H1 (cell line): Measurements from ENCODE around the gene GDPGP1. TPM values are rescaled to one million over a fixed set of nuclear protein-coding genes. Genes with fewer than 3 reads are reported as not detected.

Source experiments
- CTCF ChIA-PET: fragments of 300-600 bp; sonication (Branson Sonifier 250); formaldehyde crosslinking; loops from one replicate; lab custom pipeline; 2021; ENCODE audit not compliant: partially characterized antibody; lab: Charles Lee
- POLR2A ChIA-PET: fragments of 300-600 bp; sonication (Branson Sonifier 250); formaldehyde crosslinking; loops from one replicate; lab custom pipeline; 2021; ENCODE audit warnings: inconsistent platforms; ENCODE audit not compliant: partially characterized antibody; lab: Charles Lee
- DNase-seq, 2 experiments: peaks; one replicate each; pipeline versions ENCODE4 v3.0.0 to v3.0.0-alpha.2; 2010 to 2022; ENCODE audit warnings: low spot score in 2 of 2, low read depth in 1 of 2, mixed read lengths in 1 of 2
- FAIRE-seq: peaks from 2 replicates; lab custom pipeline; 2011; peaks lifted over from hg19 to GRCh38; lab: Jason Lieb, UNC
- H2AFZ ChIP-seq: 2 replicates; pipeline ENCODE4 v1.8.1; 2012; ENCODE audit warnings: low read length, inconsistent platforms
- H2AK5ac ChIP-seq: 2 replicates; pipeline ENCODE4 v1.6.1; 2013; ENCODE audit warnings: low read depth, low read length
- H2BK120ac ChIP-seq: replicated peaks from 2 replicates; pipeline ENCODE3; 2013; ENCODE audit warnings: low read depth, low read length, inconsistent platforms
- H2BK12ac ChIP-seq: 2 replicates; pipeline ENCODE4 v1.6.1; 2013; ENCODE audit warnings: low read depth, low read length
- H2BK15ac ChIP-seq: 2 replicates; pipeline ENCODE4 v1.6.1; 2013; ENCODE audit warnings: low read length
- H2BK20ac ChIP-seq: 2 replicates; pipeline ENCODE4 v1.6.1; 2013; ENCODE audit warnings: low read length
- H2BK5ac ChIP-seq: 2 replicates; pipeline ENCODE4 v1.6.1; 2013; ENCODE audit warnings: low read depth, low read length
- H3K14ac ChIP-seq: 2 replicates; pipeline ENCODE4 v1.6.1; 2013; ENCODE audit warnings: inconsistent platforms; ENCODE audit not compliant: insufficient read length
- H3K18ac ChIP-seq: 2 replicates; pipeline ENCODE4 v1.6.1; 2013; ENCODE audit warnings: low read length; ENCODE audit errors: extremely low read depth
- H3K23ac ChIP-seq: 2 replicates; pipeline ENCODE4 v1.6.1; 2013; ENCODE audit warnings: inconsistent platforms; ENCODE audit not compliant: insufficient read length
- H3K23me2 ChIP-seq: 2 replicates; pipeline ENCODE4 v1.6.1; 2013; ENCODE audit warnings: low read depth, low read length
- H3K27ac ChIP-seq: 2 replicates; pipeline ENCODE4 v1.6.1; 2011; ENCODE audit warnings: low read depth, low read length, inconsistent platforms
- H3K27me3 ChIP-seq, 4 experiments: replicated peaks in 1 of 4; 1 replicate in 1 of 4; 2 replicates in 3 of 4; pipeline versions ENCODE4 v1.6.1 to v1.8.1; 2011 to 2013; ENCODE audit warnings: low read length in 3 of 4, mild to moderate bottlenecking in 3 of 4, inconsistent platforms in 2 of 4, mixed read lengths in 2 of 4, moderate library complexity in 1 of 4; ENCODE audit not compliant: control insufficient read depth in 3 of 4, insufficient read depth in 3 of 4; ENCODE audit errors: extremely low read depth in 1 of 4
- H3K36me3 ChIP-seq, 4 experiments: 2 replicates each; pipeline versions ENCODE4 v1.6.1 to v1.8.1; 2011 to 2013; ENCODE audit warnings: mild to moderate bottlenecking in 4 of 4, low read length in 3 of 4, moderate library complexity in 2 of 4, control low read depth in 1 of 4, inconsistent platforms in 1 of 4; ENCODE audit not compliant: insufficient read depth in 4 of 4, control insufficient read depth in 2 of 4
- H3K4ac ChIP-seq: replicated peaks from 2 replicates; pipeline ENCODE3; 2013; ENCODE audit warnings: low read length, low read depth, mixed read lengths, inconsistent platforms; ENCODE audit not compliant: insufficient read length
- H3K4me1 ChIP-seq, 4 experiments: replicated peaks in 1 of 4; 1 replicate in 1 of 4; 2 replicates in 3 of 4; pipeline versions ENCODE4 v1.6.1 to v1.8.1; 2011 to 2013; ENCODE audit warnings: low read length in 3 of 4, inconsistent platforms in 2 of 4, mixed read lengths in 1 of 4; ENCODE audit not compliant: insufficient read depth in 4 of 4, control insufficient read depth in 3 of 4
- H3K4me2 ChIP-seq, 2 experiments: 2 replicates each; pipeline versions ENCODE4 v1.6.1 to v1.8.1; 2011 to 2013; ENCODE audit warnings: low read depth in 2 of 2, low read length in 2 of 2, control low read depth in 1 of 2, inconsistent platforms in 1 of 2, mild to moderate bottlenecking in 1 of 2; ENCODE audit not compliant: insufficient read depth in 1 of 2
- H3K4me3 ChIP-seq, 4 experiments: fragments of 200-600, 300-600 bp in 1 of 4; sonication (generic), shearing (Covaris generic), sonication (Bioruptor Twin) in 1 of 4; 2 replicates each; pipeline versions ENCODE4 v1.5.1 to v1.8.1; 2011 to 2016; ENCODE audit warnings: low read length in 4 of 4, low read depth in 3 of 4, control low read depth in 2 of 4, inconsistent platforms in 2 of 4, mild to moderate bottlenecking in 2 of 4, mixed read lengths in 1 of 4, moderate library complexity in 1 of 4; ENCODE audit not compliant: insufficient read depth in 2 of 4; ENCODE audit errors: extremely low read depth in 1 of 4
- H3K56ac ChIP-seq: replicated peaks from 2 replicates; pipeline ENCODE3; 2013; ENCODE audit warnings: low read depth, mild to moderate bottlenecking, mixed read lengths, low read length, inconsistent platforms; ENCODE audit not compliant: insufficient read length
- H3K79me1 ChIP-seq: 2 replicates; pipeline ENCODE4 v1.6.1; 2013; ENCODE audit warnings: low read depth, low read length, control low read depth
- H3K79me2 ChIP-seq, 2 experiments: 2 replicates each; pipeline versions ENCODE4 v1.6.1 to v1.8.1; 2012 to 2013; ENCODE audit warnings: low read length in 2 of 2, mild to moderate bottlenecking in 2 of 2, inconsistent platforms in 1 of 2; ENCODE audit not compliant: insufficient read depth in 2 of 2, control insufficient read depth in 1 of 2
- H3K9ac ChIP-seq, 4 experiments: replicated peaks in 1 of 4; 1 replicate in 1 of 4; 2 replicates in 3 of 4; pipeline versions ENCODE4 v1.6.1 to v1.8.1; 2011 to 2013; ENCODE audit warnings: low read depth in 3 of 4, low read length in 3 of 4, control low read depth in 2 of 4, mild to moderate bottlenecking in 2 of 4, moderate library complexity in 2 of 4, inconsistent platforms in 1 of 4; ENCODE audit errors: extremely low read depth in 1 of 4
- H3K9me3 ChIP-seq, 2 experiments: 2 replicates each; pipeline versions ENCODE4 v1.6.1 to v1.8.1; 2012 to 2013; ENCODE audit warnings: mild to moderate bottlenecking in 2 of 2, moderate library complexity in 2 of 2, control low read depth in 1 of 2, inconsistent platforms in 1 of 2, low read depth in 1 of 2, low read length in 1 of 2, mixed read lengths in 1 of 2; ENCODE audit not compliant: insufficient read depth in 2 of 2
- H4K20me1 ChIP-seq, 2 experiments: replicated peaks in 1 of 2; 2 replicates each; pipeline versions ENCODE3 to v1.8.1; 2011 to 2013; ENCODE audit warnings: inconsistent platforms in 2 of 2, low read length in 2 of 2, mild to moderate bottlenecking in 1 of 2; ENCODE audit not compliant: insufficient read depth in 2 of 2, control insufficient read depth in 1 of 2
- H4K5ac ChIP-seq: 2 replicates; pipeline ENCODE4 v1.6.1; 2013; ENCODE audit warnings: low read length, low read depth, mixed read lengths, inconsistent platforms; ENCODE audit not compliant: insufficient read length
- H4K8ac ChIP-seq: 2 replicates; pipeline ENCODE4 v1.8.0; 2013; ENCODE audit warnings: mild to moderate bottlenecking, moderate library complexity, low read length, inconsistent platforms; ENCODE audit not compliant: insufficient read depth; ENCODE audit errors: extremely low read depth
- H4K91ac ChIP-seq: replicated peaks from 2 replicates; pipeline ENCODE3; 2013; ENCODE audit warnings: low read length, mixed read lengths, inconsistent platforms; ENCODE audit not compliant: insufficient read length
- BACH1 ChIP-seq: IDR thresholded peaks from 2 replicates; pipeline ENCODE4 v1.6.1; 2012; ENCODE audit warnings: low read length, improper control_type of control experiment
- HDAC2 ChIP-seq, 2 experiments: fragments of 300-600 bp in 1 of 2; sonication (generic) in 1 of 2; IDR thresholded peaks; 2 replicates each; pipeline ENCODE4 v1.6.1; 2011 to 2012; ENCODE audit warnings: low read depth in 2 of 2, low read length in 2 of 2, mild to moderate bottlenecking in 2 of 2, moderate library complexity in 2 of 2, borderline replicate concordance in 1 of 2, inconsistent platforms in 1 of 2
- KDM5A ChIP-seq: fragments of 200-600 bp; IDR thresholded peaks from 2 replicates; pipeline ENCODE4 v1.7.1; 2012; ENCODE audit warnings: mild to moderate bottlenecking, low read length, inconsistent platforms, mixed read lengths
- MAFK ChIP-seq: IDR thresholded peaks from 2 replicates; pipeline ENCODE4 v1.6.1; 2012; ENCODE audit warnings: low read depth, mild to moderate bottlenecking, improper control_type of control experiment, low read length
- RFX5 ChIP-seq: IDR thresholded peaks from 2 replicates; pipeline ENCODE4 v1.6.1; 2011; ENCODE audit warnings: low read depth, low read length, improper control_type of control experiment, borderline replicate concordance
- SP1 ChIP-seq: IDR thresholded peaks from 2 replicates; pipeline ENCODE4 v1.6.1; 2011; ENCODE audit warnings: low read depth, low read length
- SUZ12 ChIP-seq: fragments of 200-600 bp; sonication (generic); IDR thresholded peaks from 2 replicates; pipeline ENCODE4 v1.6.1; 2012; ENCODE audit warnings: mild to moderate bottlenecking, inconsistent platforms, low read length, moderate library complexity, mixed read lengths
- TAF1 ChIP-seq: IDR thresholded peaks from 2 replicates; pipeline ENCODE4 v1.6.1; 2011; ENCODE audit warnings: mild to moderate bottlenecking, low read depth, low read length
- TEAD4 ChIP-seq: IDR thresholded peaks from 2 replicates; pipeline ENCODE4 v1.6.1; 2012; ENCODE audit warnings: low read depth, low read length, inconsistent platforms, mixed read lengths
- WGBS, 2 experiments: shearing (Covaris generic) in 1 of 2; methylation state at CpG; one replicate each; pipeline versions ENCODE4 v1.1.6 to v1.1.7; 2013 to 2015; ENCODE audit warnings: low lambda C conversion rate in 2 of 2, mixed read lengths in 2 of 2, inconsistent platforms in 1 of 2, low coverage in 1 of 2, missing lambda C conversion rate in 1 of 2; ENCODE audit not compliant: insufficient replicate concordance in 2 of 2, insufficient coverage in 1 of 2, insufficient read length in 1 of 2; ENCODE audit errors: extremely low coverage in 1 of 2, missing lambda C conversion rate in 1 of 2; 5-methylcytosine and 5-hydroxymethylcytosine counted together
- polyA plus RNA-seq, 7 experiments: library from polyadenylated mRNA; depleted of rRNA in 3 of 7; stranded (reverse) in 5 of 7; unstranded in 2 of 7; fragments of >200 nt in 5 of 7; fragments of 200-250 nt in 2 of 7; gene quantifications; 1 replicate in 5 of 7; 2 replicates in 1 of 7; 4 replicates in 1 of 7; pipeline versions ENCODE4 v1.2.1 to v1.2.3, GENCODE V29; 2011 to 2013; ENCODE audit warnings: missing spikeins in 2 of 7, mixed read lengths in 2 of 7
- total RNA-seq: library from RNA; stranded (reverse); fragmentation: NEBNext Ultra II Directional; extraction: Animal tissue kit (Norgen Biotek cat#: 25700); gene quantifications from 2 replicates; pipeline ENCODE4 v1.2.1, GENCODE V29; 2021
- TF ChIP-seq, protein P1 (sequence below): IDR thresholded peaks from 2 replicates; pipeline ENCODE4 v1.6.1; 2012; ENCODE audit warnings: low read length, inconsistent platforms
- TF ChIP-seq, protein P2 (sequence below): IDR thresholded peaks from 2 replicates; pipeline ENCODE4 v1.6.1; 2011; ENCODE audit warnings: low read length, improper control_type of control experiment

The GDPGP1 gene
- total and polyA plus RNA-seq, 2 of the 8 experiments (the other 6 are each of a cell fraction or from before 2014, with no cell fraction given), result 1.8 to 5.6 TPM

DNA sequence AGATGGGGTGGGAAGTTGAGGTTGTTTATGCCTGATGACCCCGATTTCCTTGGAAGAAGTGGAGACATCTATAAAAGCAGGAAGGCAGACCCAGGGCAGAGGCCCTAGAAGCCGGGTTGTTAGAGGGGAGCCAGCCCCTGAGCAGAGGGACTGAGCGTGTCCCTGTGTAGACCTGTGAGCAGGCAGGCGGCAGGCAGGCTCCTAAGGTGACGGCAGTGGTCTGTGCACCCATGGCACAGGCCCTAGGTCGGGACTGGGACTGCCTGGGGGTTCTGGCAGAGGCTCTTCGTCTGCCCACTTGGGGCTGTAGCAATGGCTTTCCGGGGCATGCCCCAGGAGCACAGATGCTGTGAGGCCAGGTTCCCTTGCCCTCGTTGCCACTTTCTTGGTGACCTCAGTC, 23.0 kb upstream of the GDPGP1 start:
- Histone ChIP-seq H3K36me3 (0 out of 8 replicates have a peak, but pooled peaks cover 0 to 3% (median under 1%) of the 10 kb centered on the region in 4 experiments), H4K91ac (no peak overlapping the region), H3K4me1 (peaks cover 0 to 3% (median under 1%) of the 10 kb centered on the region in 4 experiments; a peak in 3 of 7 replicates), H3K4me3 (no peak overlapping the region), H3K23me2 (no peaks in the 10 kb centered on the region; the same call in 1 of the 2 replicates), H3K18ac (no peak overlapping the region), H3K14ac (no peak overlapping the region), H3K56ac (no peak overlapping the region), H4K8ac (no peak overlapping the region), H3K27me3 (no peaks in the 10 kb centered on the region), H2AFZ (no peak overlapping the region), H3K23ac (no peak overlapping the region), H2BK20ac (no peak overlapping the region), H4K5ac (no peak overlapping the region), H4K20me1 (peaks cover 7 to 12% of the 10 kb centered on the region in 2 experiments), H3K79me2 (peaks cover 0 to 38% of the 10 kb centered on the region in 2 experiments; a peak in 1 of 4 replicates), H2AK5ac (no peak overlapping the region), H3K4me2 (no peak overlapping the region), H3K4ac (no peak overlapping the region), H3K9ac (no peak overlapping the region), H2BK12ac (no peak overlapping the region), H3K9me3 (no peaks in the 10 kb centered on the region), H2BK120ac (no peak overlapping the region), H2BK5ac (peak overlapping the region; percentile 30; the same call in 1 of the 2 replicates), H2BK15ac (no peak overlapping the region), H3K79me1 (peaks cover 10% of the 10 kb centered on the region; the same call in 1 of the 2 replicates), H3K27ac (no peak overlapping the region)
- FAIRE-seq, result no peak
- no peak for DNase-seq
- POLR2A ChIA-PET, result interaction anchor here (4.8 kb wide), 1 partner anchor 9 kb away, joined by 25 read pairs; the partner anchor contains the start of gene SEMA4B
- CTCF ChIA-PET, result interaction anchor here (0.6 to 12.6 kb wide), 4 partner anchors 6 to 64 kb away, joined by 3 to 182 read pairs (median 148); partner anchors contain the start of gene SEMA4B
- 94% methylated on average over 9 of the region's 9 CpGs; no CpG with 5 or more reads in 1 of the 2 experiments for WGBS, 2 experiments
- TF ChIP-seq HDAC2 (IDR thresholded peaks at IDR 0.05; ENCODE audit: borderline replicate concordance in 1 of 2, low read depth in 2 of 2, low read length in 2 of 2), result no peak
- no peak for TF ChIP-seq KDM5A
- no peak for TF ChIP-seq MAFK
- TF ChIP-seq RFX5, result no peak
- no peak for TF ChIP-seq BACH1
- no peak for TF ChIP-seq TEAD4
- no peak for TF ChIP-seq SP1
- TF ChIP-seq, protein P1, sequence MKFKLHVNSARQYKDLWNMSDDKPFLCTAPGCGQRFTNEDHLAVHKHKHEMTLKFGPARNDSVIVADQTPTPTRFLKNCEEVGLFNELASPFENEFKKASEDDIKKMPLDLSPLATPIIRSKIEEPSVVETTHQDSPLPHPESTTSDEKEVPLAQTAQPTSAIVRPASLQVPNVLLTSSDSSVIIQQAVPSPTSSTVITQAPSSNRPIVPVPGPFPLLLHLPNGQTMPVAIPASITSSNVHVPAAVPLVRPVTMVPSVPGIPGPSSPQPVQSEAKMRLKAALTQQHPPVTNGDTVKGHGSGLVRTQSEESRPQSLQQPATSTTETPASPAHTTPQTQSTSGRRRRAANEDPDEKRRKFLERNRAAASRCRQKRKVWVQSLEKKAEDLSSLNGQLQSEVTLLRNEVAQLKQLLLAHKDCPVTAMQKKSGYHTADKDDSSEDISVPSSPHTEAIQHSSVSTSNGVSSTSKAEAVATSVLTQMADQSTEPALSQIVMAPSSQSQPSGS, result no peak
- no peak for TF ChIP-seq SUZ12
- TF ChIP-seq, protein P2, sequence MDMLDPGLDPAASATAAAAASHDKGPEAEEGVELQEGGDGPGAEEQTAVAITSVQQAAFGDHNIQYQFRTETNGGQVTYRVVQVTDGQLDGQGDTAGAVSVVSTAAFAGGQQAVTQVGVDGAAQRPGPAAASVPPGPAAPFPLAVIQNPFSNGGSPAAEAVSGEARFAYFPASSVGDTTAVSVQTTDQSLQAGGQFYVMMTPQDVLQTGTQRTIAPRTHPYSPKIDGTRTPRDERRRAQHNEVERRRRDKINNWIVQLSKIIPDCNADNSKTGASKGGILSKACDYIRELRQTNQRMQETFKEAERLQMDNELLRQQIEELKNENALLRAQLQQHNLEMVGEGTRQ, result no peak
- TF ChIP-seq TAF1, result no peak
